H1 (cell line): ENCODE measurements around the gene IL17RD. TPM values are rescaled to one million over a fixed set of nuclear protein-coding genes. Genes with fewer than 3 reads are reported as not detected.
A peak's percentile ranks its signal among the peaks of the same experiment; 100 is the strongest.

Source experiments
- CTCF ChIA-PET: fragments of 300-600 bp; sonication (Branson Sonifier 250); formaldehyde crosslinking; loops from one replicate; lab custom pipeline; 2021; ENCODE audit not compliant: partially characterized antibody; lab: Charles Lee
- POLR2A ChIA-PET: fragments of 300-600 bp; sonication (Branson Sonifier 250); formaldehyde crosslinking; loops from one replicate; lab custom pipeline; 2021; ENCODE audit warnings: inconsistent platforms; ENCODE audit not compliant: partially characterized antibody; lab: Charles Lee
- DNase-seq, 2 experiments: peaks; one replicate each; pipeline versions ENCODE4 v3.0.0 to v3.0.0-alpha.2; 2010 to 2022; ENCODE audit warnings: low spot score in 2 of 2, low read depth in 1 of 2, mixed read lengths in 1 of 2
- FAIRE-seq: peaks from 2 replicates; lab custom pipeline; 2011; peaks lifted over from hg19 to GRCh38; lab: Jason Lieb, UNC
- H2AFZ ChIP-seq: 2 replicates; pipeline ENCODE4 v1.8.1; 2012; ENCODE audit warnings: low read length, inconsistent platforms
- H2AK5ac ChIP-seq: 2 replicates; pipeline ENCODE4 v1.6.1; 2013; ENCODE audit warnings: low read depth, low read length
- H2BK120ac ChIP-seq: replicated peaks from 2 replicates; pipeline ENCODE3; 2013; ENCODE audit warnings: low read depth, low read length, inconsistent platforms
- H2BK12ac ChIP-seq: 2 replicates; pipeline ENCODE4 v1.6.1; 2013; ENCODE audit warnings: low read depth, low read length
- H2BK15ac ChIP-seq: 2 replicates; pipeline ENCODE4 v1.6.1; 2013; ENCODE audit warnings: low read length
- H2BK20ac ChIP-seq: 2 replicates; pipeline ENCODE4 v1.6.1; 2013; ENCODE audit warnings: low read length
- H2BK5ac ChIP-seq: 2 replicates; pipeline ENCODE4 v1.6.1; 2013; ENCODE audit warnings: low read depth, low read length
- H3K14ac ChIP-seq: 2 replicates; pipeline ENCODE4 v1.6.1; 2013; ENCODE audit warnings: inconsistent platforms; ENCODE audit not compliant: insufficient read length
- H3K18ac ChIP-seq: 2 replicates; pipeline ENCODE4 v1.6.1; 2013; ENCODE audit warnings: low read length; ENCODE audit errors: extremely low read depth
- H3K23ac ChIP-seq: 2 replicates; pipeline ENCODE4 v1.6.1; 2013; ENCODE audit warnings: inconsistent platforms; ENCODE audit not compliant: insufficient read length
- H3K23me2 ChIP-seq: 2 replicates; pipeline ENCODE4 v1.6.1; 2013; ENCODE audit warnings: low read depth, low read length
- H3K27ac ChIP-seq: 2 replicates; pipeline ENCODE4 v1.6.1; 2011; ENCODE audit warnings: low read depth, low read length, inconsistent platforms
- H3K27me3 ChIP-seq, 4 experiments: replicated peaks in 1 of 4; 1 replicate in 1 of 4; 2 replicates in 3 of 4; pipeline versions ENCODE4 v1.6.1 to v1.8.1; 2011 to 2013; ENCODE audit warnings: low read length in 3 of 4, mild to moderate bottlenecking in 3 of 4, inconsistent platforms in 2 of 4, mixed read lengths in 2 of 4, moderate library complexity in 1 of 4; ENCODE audit not compliant: control insufficient read depth in 3 of 4, insufficient read depth in 3 of 4; ENCODE audit errors: extremely low read depth in 1 of 4
- H3K36me3 ChIP-seq, 4 experiments: 2 replicates each; pipeline versions ENCODE4 v1.6.1 to v1.8.1; 2011 to 2013; ENCODE audit warnings: mild to moderate bottlenecking in 4 of 4, low read length in 3 of 4, moderate library complexity in 2 of 4, control low read depth in 1 of 4, inconsistent platforms in 1 of 4; ENCODE audit not compliant: insufficient read depth in 4 of 4, control insufficient read depth in 2 of 4
- H3K4ac ChIP-seq: replicated peaks from 2 replicates; pipeline ENCODE3; 2013; ENCODE audit warnings: low read length, low read depth, mixed read lengths, inconsistent platforms; ENCODE audit not compliant: insufficient read length
- H3K4me1 ChIP-seq, 4 experiments: replicated peaks in 1 of 4; 1 replicate in 1 of 4; 2 replicates in 3 of 4; pipeline versions ENCODE4 v1.6.1 to v1.8.1; 2011 to 2013; ENCODE audit warnings: low read length in 3 of 4, inconsistent platforms in 2 of 4, mixed read lengths in 1 of 4; ENCODE audit not compliant: insufficient read depth in 4 of 4, control insufficient read depth in 3 of 4
- H3K4me2 ChIP-seq, 2 experiments: 2 replicates each; pipeline versions ENCODE4 v1.6.1 to v1.8.1; 2011 to 2013; ENCODE audit warnings: low read depth in 2 of 2, low read length in 2 of 2, control low read depth in 1 of 2, inconsistent platforms in 1 of 2, mild to moderate bottlenecking in 1 of 2; ENCODE audit not compliant: insufficient read depth in 1 of 2
- H3K4me3 ChIP-seq, 4 experiments: fragments of 200-600, 300-600 bp in 1 of 4; sonication (generic), shearing (Covaris generic), sonication (Bioruptor Twin) in 1 of 4; 2 replicates each; pipeline versions ENCODE4 v1.5.1 to v1.8.1; 2011 to 2016; ENCODE audit warnings: low read length in 4 of 4, low read depth in 3 of 4, control low read depth in 2 of 4, inconsistent platforms in 2 of 4, mild to moderate bottlenecking in 2 of 4, mixed read lengths in 1 of 4, moderate library complexity in 1 of 4; ENCODE audit not compliant: insufficient read depth in 2 of 4; ENCODE audit errors: extremely low read depth in 1 of 4
- H3K56ac ChIP-seq: replicated peaks from 2 replicates; pipeline ENCODE3; 2013; ENCODE audit warnings: low read depth, mild to moderate bottlenecking, mixed read lengths, low read length, inconsistent platforms; ENCODE audit not compliant: insufficient read length
- H3K79me1 ChIP-seq: 2 replicates; pipeline ENCODE4 v1.6.1; 2013; ENCODE audit warnings: low read depth, low read length, control low read depth
- H3K79me2 ChIP-seq, 2 experiments: 2 replicates each; pipeline versions ENCODE4 v1.6.1 to v1.8.1; 2012 to 2013; ENCODE audit warnings: low read length in 2 of 2, mild to moderate bottlenecking in 2 of 2, inconsistent platforms in 1 of 2; ENCODE audit not compliant: insufficient read depth in 2 of 2, control insufficient read depth in 1 of 2
- H3K9ac ChIP-seq, 4 experiments: replicated peaks in 1 of 4; 1 replicate in 1 of 4; 2 replicates in 3 of 4; pipeline versions ENCODE4 v1.6.1 to v1.8.1; 2011 to 2013; ENCODE audit warnings: low read depth in 3 of 4, low read length in 3 of 4, control low read depth in 2 of 4, mild to moderate bottlenecking in 2 of 4, moderate library complexity in 2 of 4, inconsistent platforms in 1 of 4; ENCODE audit errors: extremely low read depth in 1 of 4
- H3K9me3 ChIP-seq, 2 experiments: 2 replicates each; pipeline versions ENCODE4 v1.6.1 to v1.8.1; 2012 to 2013; ENCODE audit warnings: mild to moderate bottlenecking in 2 of 2, moderate library complexity in 2 of 2, control low read depth in 1 of 2, inconsistent platforms in 1 of 2, low read depth in 1 of 2, low read length in 1 of 2, mixed read lengths in 1 of 2; ENCODE audit not compliant: insufficient read depth in 2 of 2
- H4K20me1 ChIP-seq, 2 experiments: replicated peaks in 1 of 2; 2 replicates each; pipeline versions ENCODE3 to v1.8.1; 2011 to 2013; ENCODE audit warnings: inconsistent platforms in 2 of 2, low read length in 2 of 2, mild to moderate bottlenecking in 1 of 2; ENCODE audit not compliant: insufficient read depth in 2 of 2, control insufficient read depth in 1 of 2
- H4K5ac ChIP-seq: 2 replicates; pipeline ENCODE4 v1.6.1; 2013; ENCODE audit warnings: low read length, low read depth, mixed read lengths, inconsistent platforms; ENCODE audit not compliant: insufficient read length
- H4K8ac ChIP-seq: 2 replicates; pipeline ENCODE4 v1.8.0; 2013; ENCODE audit warnings: mild to moderate bottlenecking, moderate library complexity, low read length, inconsistent platforms; ENCODE audit not compliant: insufficient read depth; ENCODE audit errors: extremely low read depth
- H4K91ac ChIP-seq: replicated peaks from 2 replicates; pipeline ENCODE3; 2013; ENCODE audit warnings: low read length, mixed read lengths, inconsistent platforms; ENCODE audit not compliant: insufficient read length
- WGBS, 2 experiments: shearing (Covaris generic) in 1 of 2; methylation state at CpG; one replicate each; pipeline versions ENCODE4 v1.1.6 to v1.1.7; 2013 to 2015; ENCODE audit warnings: low lambda C conversion rate in 2 of 2, mixed read lengths in 2 of 2, inconsistent platforms in 1 of 2, low coverage in 1 of 2, missing lambda C conversion rate in 1 of 2; ENCODE audit not compliant: insufficient replicate concordance in 2 of 2, insufficient coverage in 1 of 2, insufficient read length in 1 of 2; ENCODE audit errors: extremely low coverage in 1 of 2, missing lambda C conversion rate in 1 of 2; 5-methylcytosine and 5-hydroxymethylcytosine counted together
- polyA plus RNA-seq, 7 experiments: library from polyadenylated mRNA; depleted of rRNA in 3 of 7; stranded (reverse) in 5 of 7; unstranded in 2 of 7; fragments of >200 nt in 5 of 7; fragments of 200-250 nt in 2 of 7; gene quantifications; 1 replicate in 5 of 7; 2 replicates in 1 of 7; 4 replicates in 1 of 7; pipeline versions ENCODE4 v1.2.1 to v1.2.3, GENCODE V29; 2011 to 2013; ENCODE audit warnings: missing spikeins in 2 of 7, mixed read lengths in 2 of 7
- total RNA-seq: library from RNA; stranded (reverse); fragmentation: NEBNext Ultra II Directional; extraction: Animal tissue kit (Norgen Biotek cat#: 25700); gene quantifications from 2 replicates; pipeline ENCODE4 v1.2.1, GENCODE V29; 2021

Gene IL17RD
- total and polyA plus RNA-seq, 2 of the 8 experiments (the other 6 are each of a cell fraction or from before 2014, with no cell fraction given) = 10.9 to 48.9 TPM

DNA sequence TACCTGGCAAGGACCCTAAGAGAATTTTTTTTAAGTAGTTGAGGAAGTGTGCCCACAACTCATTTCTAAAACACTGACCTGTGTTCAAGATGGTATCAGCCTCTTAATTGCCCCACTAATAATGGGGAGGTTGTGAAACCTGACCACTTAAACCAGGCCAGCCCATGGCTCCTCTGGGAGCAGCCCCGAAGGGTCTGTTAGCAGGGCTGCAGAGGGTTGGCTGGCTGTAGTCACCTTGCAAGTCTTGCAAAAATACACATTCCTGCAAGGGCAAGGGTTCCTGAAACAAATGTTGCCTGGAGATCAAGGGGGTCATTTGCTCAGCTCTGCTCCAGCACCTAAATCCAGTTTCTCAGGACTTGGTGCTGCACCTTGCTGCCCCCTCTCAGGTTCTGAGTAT, 3.2 kb downstream of the IL17RD start:
- Histone ChIP-seq H4K5ac (no peak overlapping the region), H2BK120ac (no peak overlapping the region), H3K23ac (no peak overlapping the region), H3K9ac (no peak overlapping the region), H2BK15ac (no peak overlapping the region), H3K27me3 (peaks cover 6 to 51% (median 27%) of the 10 kb centered on the region in 4 experiments), H3K4me2 (peak overlapping the region in 1 of 2 experiments; percentile 14; a peak in 1 of 4 replicates), H3K27ac (no peak overlapping the region), H3K4ac (no peak overlapping the region), H4K91ac (no peak overlapping the region), H3K36me3 (no peaks in the 10 kb centered on the region), H3K4me1 (peaks cover 10 to 52% (median 32%) of the 10 kb centered on the region in 4 experiments), H2AK5ac (0 out of 2 replicates have a peak overlapping the region, but pooled peaks have one; percentile 4), H3K14ac (no peak overlapping the region), H3K18ac (no peak overlapping the region), H3K4me3 (no peak overlapping the region), H3K79me1 (peaks cover 5% of the 10 kb centered on the region; the same call in 1 of the 2 replicates), H3K23me2 (peaks cover 9% of the 10 kb centered on the region), H3K9me3 (no peaks in the 10 kb centered on the region), H2BK20ac (no peak overlapping the region), H4K20me1 (peaks cover 6 to 17% of the 10 kb centered on the region in 2 experiments), H4K8ac (no peak overlapping the region), H2BK12ac (no peak overlapping the region), H2BK5ac (peak overlapping the region; percentile 3; the same call in 1 of the 2 replicates), H3K79me2 (peaks cover 0 to 35% of the 10 kb centered on the region in 2 experiments; a peak in 3 of 4 replicates), H2AFZ (no peak overlapping the region), H3K56ac (no peak overlapping the region)
- ChIA-PET POLR2A (interaction anchor here (1.0 to 1.7 kb wide), 3 partner anchors 18 to 32 kb away, joined by 3 to 7 read pairs (median 4); no protein-coding TSS in a partner anchor), CTCF (interaction anchor here (4.4 to 4.8 kb wide), 2 partner anchors 8 to 60 kb away, joined by 22 to 27 read pairs; no protein-coding TSS in a partner anchor)
- 88% methylated on average over 1 of the region's 1 CpG; no CpG with 5 or more reads in 1 of the 2 experiments for WGBS, 2 experiments
- DNase-seq (no peak), FAIRE-seq (no peak)
